GM18499 (cell line): ENCODE measurements around the gene PAFAH2.

Experiments
- ATAC-seq: cut with Tn5 transposase; IDR thresholded peaks from one replicate; pipeline ENCODE4 v1.9.1; 2021; ENCODE audit warnings: moderate number of reproducible peaks; ENCODE audit not compliant: insufficient read depth, unreplicated experiment

Gene PAFAH2

DNA sequence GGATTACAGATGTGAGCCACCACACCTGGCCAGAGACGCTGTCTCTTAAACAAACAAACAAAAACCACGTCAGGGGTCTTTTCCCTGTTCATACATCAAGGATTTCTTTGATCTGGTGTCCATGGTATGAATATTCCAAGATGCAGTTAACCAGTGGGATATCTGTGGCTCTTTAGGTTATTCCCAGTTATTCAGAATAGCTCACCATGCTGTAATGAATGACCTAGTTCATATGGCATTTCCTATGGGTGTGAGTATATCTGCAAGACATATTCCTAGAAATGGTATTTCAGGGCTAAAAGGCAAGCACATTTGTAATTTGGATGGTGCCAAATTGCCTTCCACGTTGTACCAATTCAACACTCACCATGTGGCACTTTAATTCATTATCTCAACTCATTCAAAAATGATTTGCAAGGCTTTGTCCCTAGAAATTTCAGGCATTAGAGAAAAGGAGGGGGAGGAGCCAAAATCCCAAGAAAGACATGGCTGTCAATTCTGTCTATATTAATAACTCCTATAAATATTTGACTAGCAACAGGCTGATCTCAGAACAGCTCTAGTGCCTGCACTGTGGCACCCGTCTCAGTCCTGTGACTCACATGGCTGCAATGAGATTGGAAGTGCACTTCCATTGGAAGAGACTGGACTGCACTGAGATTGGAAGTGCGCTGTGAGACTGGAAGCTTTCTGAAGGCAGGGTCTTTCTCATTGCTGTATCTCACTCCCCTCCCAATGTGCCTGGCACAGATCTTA is 85.6 kb downstream of the PAFAH2 start:
- ATAC-seq = no peak

DNA sequence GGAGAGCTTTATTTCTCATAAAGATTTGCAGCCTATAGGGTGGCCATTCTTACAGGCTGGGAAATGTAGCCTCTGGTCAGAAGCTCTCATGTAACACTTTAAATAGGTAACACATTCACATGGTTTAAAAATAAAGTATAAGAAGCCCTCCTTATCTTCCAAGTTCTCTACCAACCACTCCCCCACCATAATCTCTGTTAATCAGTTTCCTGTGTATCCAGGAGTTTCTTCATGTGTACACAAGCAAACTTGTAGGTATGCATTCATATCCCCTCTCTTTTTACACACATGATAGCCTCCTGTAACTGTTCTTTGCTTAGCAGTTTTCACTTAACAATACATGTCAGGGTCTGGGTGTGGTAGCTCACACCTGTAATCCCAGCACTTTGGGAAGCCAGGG is 86.7 kb downstream of the PAFAH2 start:
- ATAC-seq = no peak
